Nephron progenitor cell (in vitro differentiated cells): ENCODE results near the gene TSEN34.

Experiments
- DNase-seq: peaks from one replicate; pipeline ENCODE4 v3.0.0; 2021
- H3K27ac Mint-ChIP-seq: 2 replicates; pipeline ENCODE4 v1.8.0; 2021; ENCODE audit warnings: mild to moderate bottlenecking, moderate library complexity, mixed read lengths
- H3K27me3 Mint-ChIP-seq: 2 replicates; pipeline ENCODE4 v1.8.0; 2021; ENCODE audit warnings: mild to moderate bottlenecking, low read depth, mixed read lengths; ENCODE audit not compliant: poor library complexity
- H3K36me3 Mint-ChIP-seq: 2 replicates; pipeline ENCODE4 v1.8.0; 2021; ENCODE audit warnings: low read depth, mixed read lengths
- H3K4me1 Mint-ChIP-seq: 2 replicates; pipeline ENCODE4 v1.8.0; 2021; ENCODE audit warnings: mixed read lengths
- H3K4me3 Mint-ChIP-seq: 2 replicates; pipeline ENCODE4 v1.8.0; 2021; ENCODE audit warnings: mild to moderate bottlenecking, moderate library complexity, mixed read lengths
- H3K9me3 Mint-ChIP-seq: 2 replicates; pipeline ENCODE4 v1.8.0; 2021; ENCODE audit warnings: mild to moderate bottlenecking, moderate library complexity, mixed read lengths
- TF ChIP-seq, protein P1 (sequence below): fragments of 200-600 bp; sonication (generic); IDR thresholded peaks from 2 replicates; pipeline ENCODE4 v1.5.0; 2021; ENCODE audit warnings: antibody characterized with exemption

TSEN34 gene

DNA sequence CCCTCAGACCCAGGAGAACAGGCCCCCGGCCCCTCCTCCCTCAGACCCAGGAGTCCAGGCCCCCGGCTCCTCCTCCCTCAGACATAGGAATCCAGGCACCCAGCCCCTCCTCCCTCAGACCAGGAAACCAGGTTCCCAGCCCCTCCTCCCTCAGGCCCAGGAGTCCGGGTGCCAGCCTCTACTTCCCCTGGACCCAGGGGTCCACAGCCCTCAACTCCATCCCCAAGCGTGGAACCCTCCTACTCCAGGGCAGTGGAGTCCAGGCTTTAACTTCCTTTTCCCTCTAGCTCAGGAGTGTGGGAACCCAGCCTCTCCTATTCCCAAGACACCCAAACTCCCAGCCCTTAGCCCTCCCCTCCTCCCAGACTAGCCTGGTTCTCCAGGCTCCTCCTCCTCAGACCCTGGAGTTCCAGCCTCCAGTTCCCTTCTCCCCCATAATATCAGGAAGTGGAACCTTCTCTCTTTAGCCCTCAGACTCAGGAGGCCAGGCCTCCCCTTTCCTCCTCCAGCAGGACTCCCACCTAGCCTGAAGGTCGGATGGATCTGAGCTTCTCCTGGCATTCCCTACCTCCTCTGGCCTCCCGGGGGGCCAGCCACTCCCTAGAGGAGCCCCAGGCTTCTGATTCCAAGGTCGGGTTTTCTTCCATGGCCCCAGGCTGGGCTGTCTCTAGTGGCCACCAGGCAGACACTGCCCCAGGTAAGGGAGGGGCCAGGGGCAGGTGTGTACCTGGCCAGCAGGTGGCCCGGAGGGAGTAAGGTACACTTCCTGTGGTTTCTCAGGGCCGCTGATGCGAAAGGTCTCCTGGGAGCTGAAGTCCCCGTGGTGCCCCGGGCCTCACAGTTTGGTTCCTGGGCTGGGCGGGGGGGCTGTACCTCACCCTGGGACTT, 18.4 kb upstream of the TSEN34 start, which contains the start of gene TMC4:
Gene TMC4 (minus strand): TSS at position 690 of the 888 bp plus-strand sequence. CDS start 43 bp downstream, at position 647.
- H3K4me1 Mint-ChIP-seq, result peaks cover 17% of the 10 kb centered on the region
- TF ChIP-seq, protein P1, sequence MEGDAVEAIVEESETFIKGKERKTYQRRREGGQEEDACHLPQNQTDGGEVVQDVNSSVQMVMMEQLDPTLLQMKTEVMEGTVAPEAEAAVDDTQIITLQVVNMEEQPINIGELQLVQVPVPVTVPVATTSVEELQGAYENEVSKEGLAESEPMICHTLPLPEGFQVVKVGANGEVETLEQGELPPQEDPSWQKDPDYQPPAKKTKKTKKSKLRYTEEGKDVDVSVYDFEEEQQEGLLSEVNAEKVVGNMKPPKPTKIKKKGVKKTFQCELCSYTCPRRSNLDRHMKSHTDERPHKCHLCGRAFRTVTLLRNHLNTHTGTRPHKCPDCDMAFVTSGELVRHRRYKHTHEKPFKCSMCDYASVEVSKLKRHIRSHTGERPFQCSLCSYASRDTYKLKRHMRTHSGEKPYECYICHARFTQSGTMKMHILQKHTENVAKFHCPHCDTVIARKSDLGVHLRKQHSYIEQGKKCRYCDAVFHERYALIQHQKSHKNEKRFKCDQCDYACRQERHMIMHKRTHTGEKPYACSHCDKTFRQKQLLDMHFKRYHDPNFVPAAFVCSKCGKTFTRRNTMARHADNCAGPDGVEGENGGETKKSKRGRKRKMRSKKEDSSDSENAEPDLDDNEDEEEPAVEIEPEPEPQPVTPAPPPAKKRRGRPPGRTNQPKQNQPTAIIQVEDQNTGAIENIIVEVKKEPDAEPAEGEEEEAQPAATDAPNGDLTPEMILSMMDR, result no peak
- H3K9me3 Mint-ChIP-seq, result no peaks in the 10 kb centered on the region
- DNase-seq, result no peak
- no peak within 1 kb of the TSS for H3K27ac Mint-ChIP-seq
- peaks cover 5% of the 10 kb centered on the region for H3K36me3 Mint-ChIP-seq
- no peaks in the 10 kb centered on the region for H3K27me3 Mint-ChIP-seq
- H3K4me3 Mint-ChIP-seq, result peak within 1 kb of the TSS; percentile 15

- no peaks in the 10 kb centered on the region for H3K27me3 Mint-ChIP-seq
- TF ChIP-seq, protein P1, result no peak
- no peak for DNase-seq
- no peak overlapping the region for H3K4me3 Mint-ChIP-seq
- peaks cover 21% of the 10 kb centered on the region for H3K4me1 Mint-ChIP-seq
- H3K27ac Mint-ChIP-seq, result no peak overlapping the region
- H3K36me3 Mint-ChIP-seq, result peaks cover 9% of the 10 kb centered on the region
- H3K9me3 Mint-ChIP-seq, result no peaks in the 10 kb centered on the region
Observed at GRCh38 chr19:54173359-54173699, 17.8 kb upstream of the TSEN34 start.

DNA sequence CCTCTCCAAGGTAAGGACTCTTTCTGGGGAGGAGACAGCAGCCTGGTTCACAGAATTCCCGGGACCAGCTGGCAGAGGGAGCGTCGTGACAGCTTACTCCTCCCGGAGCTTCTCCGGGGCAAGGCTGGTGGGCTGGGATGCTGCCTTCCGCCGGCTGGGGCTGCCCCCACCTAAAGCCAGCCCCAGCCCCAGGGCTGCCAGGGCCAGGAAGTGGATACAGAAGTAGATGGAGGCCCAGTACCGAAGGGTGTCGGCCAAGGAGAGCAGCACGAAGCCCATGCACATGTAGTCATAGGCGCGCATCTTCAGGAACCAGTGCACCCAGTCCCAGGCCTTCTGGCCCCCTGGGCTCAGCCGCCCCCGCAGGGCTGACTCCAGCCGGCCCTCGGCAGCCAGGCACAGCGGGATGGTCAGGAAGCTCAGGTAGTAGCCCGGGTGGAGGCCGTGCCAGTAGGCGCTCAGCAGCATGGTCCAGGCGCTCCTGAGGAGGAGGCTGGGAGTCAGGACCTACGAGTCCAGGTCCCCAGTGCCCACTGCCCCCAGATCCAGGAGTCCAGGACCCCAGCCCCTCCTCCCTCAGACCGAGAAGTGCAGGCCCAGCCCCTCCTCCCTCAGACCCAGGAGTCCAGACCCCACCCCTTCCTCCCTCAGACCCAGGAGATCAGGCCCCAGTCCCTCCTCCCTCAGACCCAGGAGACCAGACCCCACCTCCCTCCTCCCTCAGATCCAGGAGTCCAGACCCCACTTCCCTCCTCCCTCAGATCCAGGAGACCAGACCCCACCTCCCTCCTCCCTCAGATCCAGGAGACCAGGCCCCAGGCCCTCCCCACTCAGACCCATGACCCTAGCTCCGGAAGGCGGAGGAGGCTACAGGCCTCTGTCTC, 16.9 kb upstream of the TSEN34 start:
- Mint-ChIP-seq H3K4me1 (peaks cover 23% of the 10 kb centered on the region), H3K36me3 (peaks cover 13% of the 10 kb centered on the region), H3K27me3 (no peaks in the 10 kb centered on the region), H3K4me3 (no peak overlapping the region), H3K9me3 (no peaks in the 10 kb centered on the region), H3K27ac (no peak overlapping the region)
- no peak for DNase-seq
- TF ChIP-seq, protein P1, result no peak

GRCh38 chr19:54178581-54179261, 12.4 kb upstream of the TSEN34 start:
- peak; percentile 62 for DNase-seq
- peaks cover 21% of the 10 kb centered on the region for H3K36me3 Mint-ChIP-seq
- no peak overlapping the region for H3K4me3 Mint-ChIP-seq
- no peak overlapping the region for H3K27ac Mint-ChIP-seq
- H3K27me3 Mint-ChIP-seq, result no peaks in the 10 kb centered on the region
- no peaks in the 10 kb centered on the region for H3K9me3 Mint-ChIP-seq
- TF ChIP-seq, protein P1, result no peak
- peaks cover 23% of the 10 kb centered on the region for H3K4me1 Mint-ChIP-seq

GRCh38 chr19:54179262-54179852, 11.8 kb upstream of the TSEN34 start:
- no peak for DNase-seq
- TF ChIP-seq, protein P1, result no peak
- Mint-ChIP-seq H3K36me3 (peaks cover 28% of the 10 kb centered on the region), H3K4me3 (no peak overlapping the region), H3K27me3 (no peaks in the 10 kb centered on the region), H3K27ac (peak overlapping the region; percentile 98), H3K9me3 (no peaks in the 10 kb centered on the region), H3K4me1 (peaks cover 23% of the 10 kb centered on the region)
